ENCODE results near the gene MICAL2.

MICAL2 gene

DNA sequence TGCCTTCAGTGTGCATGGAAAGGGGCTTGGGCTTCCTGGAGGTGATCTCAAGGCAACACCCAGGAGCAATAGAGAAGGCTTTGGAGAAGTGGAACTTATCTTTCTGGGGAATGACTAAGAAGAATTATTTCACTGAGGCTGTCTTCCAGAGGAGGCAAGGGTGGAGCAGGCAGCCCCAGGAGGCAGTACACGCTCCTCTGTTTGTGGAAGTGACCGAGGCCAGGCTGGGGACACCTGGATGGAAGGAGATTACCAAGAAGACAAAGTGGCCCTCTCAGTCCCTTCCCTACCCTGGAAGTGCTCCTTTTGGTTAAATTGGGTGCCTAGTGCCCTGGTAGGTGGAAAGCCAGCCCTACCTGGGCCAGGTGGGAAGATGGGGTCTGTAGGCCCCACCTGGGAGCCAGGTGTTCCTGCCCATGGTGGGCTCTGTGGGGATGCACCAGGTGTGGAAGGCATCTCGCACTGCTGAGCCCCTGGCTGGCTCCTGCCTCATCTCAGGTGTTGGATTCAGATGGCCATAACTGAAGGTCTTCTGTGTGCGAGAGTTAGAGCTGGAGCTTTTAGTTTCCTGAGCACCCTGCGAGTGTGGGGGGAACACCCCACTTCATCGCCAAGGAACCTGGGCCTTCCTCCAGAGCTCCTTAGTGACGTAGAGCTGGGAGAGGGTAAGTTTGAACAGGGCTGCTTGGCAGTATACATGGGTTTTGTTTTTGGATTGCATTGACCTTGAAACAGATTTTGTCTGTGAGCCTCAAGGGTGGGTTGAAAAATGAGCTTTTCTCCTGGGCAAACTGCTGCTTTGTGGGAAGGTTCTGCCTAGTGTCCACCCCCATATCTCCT is 46.1 kb downstream of the MICAL2 start:
- no peak for DNase-seq (ENCODE audit: low spot score)

DNA sequence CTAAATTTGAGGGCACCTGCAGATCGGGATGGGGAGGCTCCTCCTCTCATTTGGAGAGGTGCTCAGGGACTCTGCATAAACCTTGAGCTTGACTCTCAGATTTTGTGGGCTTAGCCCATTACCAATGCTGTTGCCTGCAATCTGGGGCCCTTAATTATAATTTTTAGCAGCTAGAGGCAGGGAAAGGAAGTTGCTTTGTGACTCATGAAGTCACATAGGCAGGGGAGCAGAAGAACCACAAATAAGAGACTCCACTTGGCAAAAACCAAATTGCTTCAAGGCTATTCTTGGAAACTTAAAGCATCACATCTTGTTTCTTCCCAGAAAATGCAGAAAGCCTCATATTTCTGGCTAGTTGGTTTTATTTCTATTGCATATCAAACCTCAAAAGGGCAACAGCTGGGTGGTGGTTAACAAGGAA is 46.9 kb downstream of the MICAL2 start:
- peak; percentile 84 for DNase-seq (ENCODE audit: low spot score)

DNA sequence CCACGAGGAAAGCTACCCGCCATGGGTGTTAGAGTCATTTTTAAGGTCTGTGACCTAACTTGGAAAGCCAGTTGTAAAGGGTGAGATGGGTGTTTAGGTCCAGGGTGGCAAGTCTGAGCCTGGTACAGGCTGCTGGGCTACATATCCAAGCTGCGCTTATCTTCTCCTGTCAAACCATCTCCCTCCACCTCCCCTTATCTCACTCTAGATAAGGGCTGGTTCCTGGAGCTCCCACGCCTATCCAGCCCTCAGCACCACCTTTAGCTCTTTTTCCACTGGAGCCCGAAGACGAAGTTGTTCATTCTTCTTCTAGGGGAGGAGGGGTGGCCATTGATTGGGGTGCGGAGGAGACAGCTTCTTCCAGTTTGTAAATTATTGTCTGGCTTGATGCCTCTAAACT is 48.5 kb downstream of the MICAL2 start:
- no peak for DNase-seq (ENCODE audit: low spot score)

DNA sequence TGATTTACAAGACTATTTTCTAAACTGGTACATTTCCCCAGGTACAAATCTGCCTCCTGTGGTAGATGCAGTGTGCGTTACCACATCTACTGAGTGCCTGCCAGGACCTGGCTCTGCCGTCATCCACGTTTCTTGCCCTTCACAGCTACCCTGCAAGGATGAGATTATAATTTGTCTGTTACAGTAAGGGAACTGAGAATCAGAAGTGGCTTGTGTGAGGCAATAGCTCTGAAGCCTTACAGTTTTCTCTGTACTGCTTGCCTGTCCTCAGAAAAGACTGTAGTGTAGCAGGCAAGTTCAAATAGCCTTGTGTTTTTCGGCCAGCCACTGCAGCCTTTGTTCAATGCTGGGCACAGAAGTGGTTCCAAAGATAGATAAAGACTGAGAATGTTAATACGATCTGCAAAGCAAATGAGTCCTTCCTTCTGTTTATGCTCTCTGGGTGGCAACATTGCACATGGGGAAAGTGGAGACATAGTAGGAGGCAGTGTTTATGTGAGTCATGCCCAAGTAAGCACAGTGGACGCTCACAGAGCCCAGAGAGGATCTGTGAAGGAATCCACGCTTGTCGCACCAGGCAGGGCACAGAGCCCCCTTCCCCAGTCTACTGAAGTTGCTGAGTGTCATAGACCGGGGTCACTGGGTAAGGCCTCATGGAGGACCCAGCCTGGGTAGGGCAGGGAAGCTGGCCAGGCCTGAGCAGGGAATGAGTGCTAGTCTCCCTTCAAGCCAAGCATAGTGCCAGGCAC is 49.1 kb downstream of the MICAL2 start:
- peak; percentile 88 for DNase-seq (ENCODE audit: low spot score)

DNA sequence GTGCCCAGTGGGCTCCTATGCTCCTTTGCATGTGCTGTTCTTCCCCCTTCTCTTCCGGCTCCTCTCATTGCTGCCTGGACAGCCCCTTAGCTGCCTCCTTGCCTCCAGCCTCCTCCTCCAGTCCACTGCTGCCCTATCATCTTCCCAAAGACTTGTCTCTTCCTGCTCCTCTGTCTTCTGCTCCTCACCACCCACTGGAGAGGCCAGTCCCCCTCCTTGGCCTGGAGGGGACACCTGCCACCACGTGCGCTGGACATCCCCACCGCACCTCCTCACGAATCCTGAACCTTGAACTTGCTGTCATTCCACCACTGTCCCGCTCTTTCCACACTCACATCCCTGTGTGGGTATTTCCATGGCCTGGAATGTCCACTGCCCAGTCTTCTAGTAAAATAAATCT is 49.8 kb downstream of the MICAL2 start:
- no peak for DNase-seq (ENCODE audit: low spot score)

DNA sequence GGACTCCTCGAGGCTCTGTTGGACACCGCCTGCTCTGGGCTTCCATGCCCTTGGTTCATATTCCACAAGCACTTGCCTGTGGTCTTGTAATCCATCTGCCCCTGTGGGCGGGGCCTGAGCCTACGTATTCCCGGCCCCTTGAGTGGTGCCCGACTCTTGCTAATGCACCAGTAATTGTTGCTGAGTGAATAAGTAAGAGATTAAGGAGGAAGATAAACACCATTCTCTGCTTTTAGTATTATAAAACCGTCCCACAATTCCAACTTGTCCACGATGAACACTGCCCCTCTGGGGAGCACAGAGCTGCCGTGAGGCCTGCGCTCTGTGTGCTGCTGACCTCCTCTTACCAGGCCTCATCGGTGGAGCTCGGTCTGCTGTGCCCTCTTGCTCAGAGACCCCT is 50.3 kb downstream of the MICAL2 start:
- DNase-seq (ENCODE audit: low spot score): no peak

DNA sequence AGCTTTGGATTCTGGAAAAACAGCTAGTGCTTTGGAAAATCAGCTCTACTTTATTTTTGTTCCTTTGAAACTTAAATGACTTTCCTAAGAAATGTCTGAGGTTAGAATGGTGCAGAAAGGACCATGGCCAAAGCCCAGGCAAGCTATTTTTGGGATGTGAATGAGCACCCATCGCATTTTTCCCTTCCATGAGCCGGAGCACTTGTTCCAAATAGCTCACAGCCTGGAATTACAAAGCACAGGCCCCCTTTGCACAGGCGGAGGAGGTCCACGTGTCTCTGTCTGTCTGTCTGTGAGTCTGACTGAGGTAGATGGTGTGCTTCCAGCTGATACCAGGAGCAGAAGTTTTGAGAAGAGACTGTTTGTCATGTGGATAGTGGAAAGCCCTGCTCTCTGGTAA is 50.7 kb downstream of the MICAL2 start:
- no peak for DNase-seq (ENCODE audit: low spot score)

DNA sequence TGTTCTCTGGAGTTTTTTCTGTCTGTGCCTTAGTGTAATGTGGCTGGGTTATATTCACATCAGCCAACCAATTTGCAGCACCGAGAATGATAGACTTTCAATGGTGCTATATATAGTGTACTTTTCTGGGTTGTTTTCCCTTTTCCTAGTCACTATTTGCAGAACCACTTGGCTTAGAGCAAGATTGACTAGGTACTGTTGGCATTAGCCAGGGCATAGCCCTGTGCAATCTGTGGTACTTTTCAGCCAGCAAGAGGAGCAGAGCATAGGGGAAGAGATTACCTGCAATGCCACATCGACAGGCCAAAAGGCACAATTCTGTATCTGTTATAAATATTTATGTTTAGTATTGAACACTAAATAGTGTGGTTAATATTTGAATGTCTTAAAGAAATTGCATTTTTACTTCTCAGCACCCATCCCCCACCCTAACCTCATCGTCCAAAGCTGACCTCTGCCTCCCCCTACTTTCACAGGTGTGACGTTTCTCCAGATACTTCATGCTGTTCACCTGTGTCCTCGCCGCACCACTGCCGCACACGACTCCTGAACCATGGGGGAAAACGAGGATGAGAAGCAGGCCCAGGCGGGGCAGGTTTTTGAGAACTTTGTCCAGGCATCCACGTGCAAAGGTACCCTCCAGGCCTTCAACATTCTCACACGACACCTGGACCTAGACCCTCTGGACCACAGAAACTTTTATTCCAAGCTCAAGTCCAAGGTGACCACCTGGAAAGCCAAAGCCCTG is 51.4 kb downstream of the MICAL2 start:
- no peak for DNase-seq (ENCODE audit: low spot score)

DNA sequence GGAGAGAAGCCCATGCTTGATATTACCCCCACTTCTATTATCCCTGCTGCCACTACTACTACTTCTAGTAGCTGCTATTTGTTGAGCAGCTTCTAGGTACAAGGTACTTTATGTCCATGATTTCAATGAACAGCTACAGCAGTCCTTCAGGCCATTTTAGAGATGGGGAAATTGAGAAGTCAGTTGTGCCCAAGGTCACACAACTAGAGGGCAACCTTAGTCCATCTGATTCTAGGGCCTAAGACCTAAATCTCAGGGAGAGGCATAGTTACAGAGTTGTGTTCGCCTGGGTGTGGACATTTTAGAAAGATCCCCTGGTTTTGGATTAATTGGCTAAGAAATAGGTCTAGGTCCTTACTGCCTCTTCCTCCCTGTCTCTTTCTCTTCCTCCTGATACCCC is 52.3 kb downstream of the MICAL2 start:
- no peak for DNase-seq (ENCODE audit: low spot score)

DNA sequence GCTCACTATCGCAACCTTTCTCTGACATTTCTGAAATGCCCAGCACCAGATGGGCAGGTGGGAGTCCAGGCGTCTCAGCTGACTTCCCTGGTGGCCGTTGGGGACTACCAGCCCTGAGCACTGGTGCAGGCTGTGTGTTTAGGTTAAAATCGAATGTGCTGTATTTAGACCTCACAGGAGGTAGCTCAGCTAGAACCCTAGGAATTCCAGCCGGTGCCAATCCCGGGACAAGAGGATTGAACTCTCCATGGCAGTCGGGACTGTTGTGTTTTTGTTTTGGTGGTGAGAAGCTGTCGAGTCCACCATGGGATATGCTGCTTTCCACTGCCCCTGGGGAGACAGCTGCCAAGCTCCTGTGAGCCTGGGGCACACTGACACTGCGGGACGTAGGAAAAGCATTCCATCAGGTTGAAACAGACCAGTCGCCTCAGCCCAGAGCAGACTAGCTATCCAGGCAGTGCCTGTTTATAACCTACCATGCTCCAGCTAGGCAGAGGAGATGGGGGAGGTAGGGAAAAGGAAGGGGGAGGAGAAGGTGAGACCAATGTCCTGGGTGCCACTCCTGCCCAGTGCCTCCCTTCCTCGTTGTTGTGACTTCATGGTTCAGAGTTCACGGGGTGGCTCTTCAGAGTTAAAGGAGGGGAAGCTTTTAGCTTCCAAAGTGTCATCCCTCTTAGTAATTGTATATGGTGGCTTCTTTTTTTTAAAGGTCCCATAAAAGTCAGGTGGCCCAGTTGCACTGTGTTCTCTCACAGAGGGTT is 53.0 kb downstream of the MICAL2 start:
- peak; percentile 26 for DNase-seq (ENCODE audit: low spot score)

DNA sequence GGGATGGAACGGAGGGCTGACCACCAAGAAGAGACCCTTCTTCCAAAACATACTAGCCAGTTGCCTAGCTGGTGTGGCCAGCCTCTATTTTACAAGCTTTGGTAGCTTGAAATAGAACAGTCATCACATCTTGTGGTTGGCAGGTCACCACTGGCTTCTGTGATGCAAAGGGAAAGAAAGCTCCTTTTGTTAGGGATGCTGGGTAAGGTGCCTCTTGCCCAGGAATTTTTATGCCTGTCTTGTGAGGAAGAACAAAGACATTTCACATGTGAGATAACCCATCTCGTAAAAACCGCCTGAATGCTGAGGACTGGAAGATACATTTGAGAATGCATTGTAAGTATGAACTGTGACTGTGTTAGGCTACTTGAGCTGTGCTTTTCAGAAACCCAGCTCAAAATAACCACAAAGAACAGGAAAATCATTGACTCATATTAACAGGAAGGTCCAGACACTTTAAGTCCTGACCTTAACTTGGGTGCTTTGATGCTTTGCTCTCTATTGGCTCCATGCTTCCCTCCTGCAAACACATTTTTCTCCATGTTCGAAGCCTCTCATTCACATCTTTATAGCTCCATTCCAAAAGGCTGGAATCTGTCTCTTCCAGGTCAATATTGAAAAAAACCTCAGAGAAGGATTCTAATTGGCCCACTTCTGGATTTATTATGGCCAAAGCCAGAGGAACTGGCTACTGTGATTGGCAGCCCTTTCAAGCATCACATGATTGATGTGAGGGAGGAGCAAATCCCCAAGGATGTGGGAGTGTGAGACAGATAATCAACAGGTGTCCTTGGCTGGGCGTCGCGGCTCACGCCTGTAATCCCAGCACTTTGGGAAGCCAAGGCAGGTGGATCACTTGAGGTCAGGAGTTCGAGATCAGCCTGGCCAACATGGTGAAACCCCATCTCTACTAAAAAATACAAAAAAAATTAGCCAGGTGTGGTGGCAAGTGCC is 53.9 kb downstream of the MICAL2 start:
- DNase-seq (ENCODE audit: low spot score): peak; percentile 63

DNA sequence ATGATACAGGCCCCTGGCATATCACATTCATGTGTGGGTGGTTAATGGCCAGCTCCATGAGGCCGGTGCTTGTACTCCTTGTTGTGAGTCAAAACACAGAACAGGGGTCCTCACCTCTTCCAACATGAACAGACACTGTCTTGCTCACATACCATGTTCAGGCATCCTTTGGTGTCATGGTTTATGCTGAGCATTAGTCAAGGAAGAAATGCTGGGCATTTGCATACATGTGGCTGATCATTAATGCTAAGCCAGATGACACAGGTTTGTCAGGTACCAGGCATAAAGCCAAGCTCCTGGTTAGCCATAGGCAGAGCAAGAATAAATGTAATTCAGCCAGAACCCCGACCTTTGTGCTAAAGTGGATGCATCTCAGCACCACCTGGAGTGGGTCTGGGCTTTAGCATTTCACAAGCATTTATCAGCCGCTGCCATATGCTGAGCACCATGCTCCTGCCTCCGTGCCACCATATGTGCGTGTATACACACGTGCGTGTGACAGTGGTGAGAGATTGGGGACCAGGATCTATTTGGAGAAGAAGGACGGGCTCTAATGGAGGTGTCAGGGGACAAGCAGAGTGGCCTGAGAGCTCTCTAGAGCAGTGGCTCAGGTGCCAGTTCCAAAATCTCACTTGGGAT is 55.0 kb downstream of the MICAL2 start:
- no peak for DNase-seq (ENCODE audit: low spot score)

DNA sequence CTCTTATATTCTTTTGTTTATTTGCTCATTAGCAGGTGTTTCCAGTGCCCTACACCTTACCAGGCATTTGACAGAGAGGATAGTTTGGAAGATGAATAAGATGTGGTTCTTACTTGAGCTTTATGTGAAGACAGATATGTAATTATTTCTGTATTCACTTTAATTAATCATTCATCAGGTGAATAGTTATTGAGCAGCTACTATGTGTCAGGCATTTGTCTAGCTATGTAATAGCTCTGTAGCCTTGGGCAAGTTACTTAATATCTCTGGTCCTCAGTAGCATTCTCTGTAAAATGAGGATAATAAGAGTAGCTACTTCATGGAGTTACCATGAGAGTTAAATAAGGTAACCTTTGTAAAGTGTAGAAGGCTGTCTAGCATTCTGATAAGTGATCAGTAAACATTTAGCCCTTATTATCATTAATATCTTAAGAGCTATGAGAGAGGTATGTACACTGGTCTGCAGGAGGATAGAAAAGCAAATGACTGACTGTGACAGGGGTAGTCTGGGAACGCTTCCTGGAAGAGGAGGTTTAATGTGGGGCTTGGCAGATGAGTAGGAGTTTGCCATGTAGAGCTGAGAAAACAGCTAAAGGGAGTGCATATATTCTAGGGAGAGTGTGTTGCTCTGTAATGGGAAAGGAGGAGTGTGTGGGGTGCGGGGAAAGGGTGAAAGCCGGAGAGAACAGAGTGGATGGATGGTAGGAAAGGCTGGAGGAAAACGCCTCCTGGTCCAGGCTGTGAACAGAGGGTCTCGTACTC is 56.1 kb downstream of the MICAL2 start:
- DNase-seq (ENCODE audit: low spot score): no peak

DNA sequence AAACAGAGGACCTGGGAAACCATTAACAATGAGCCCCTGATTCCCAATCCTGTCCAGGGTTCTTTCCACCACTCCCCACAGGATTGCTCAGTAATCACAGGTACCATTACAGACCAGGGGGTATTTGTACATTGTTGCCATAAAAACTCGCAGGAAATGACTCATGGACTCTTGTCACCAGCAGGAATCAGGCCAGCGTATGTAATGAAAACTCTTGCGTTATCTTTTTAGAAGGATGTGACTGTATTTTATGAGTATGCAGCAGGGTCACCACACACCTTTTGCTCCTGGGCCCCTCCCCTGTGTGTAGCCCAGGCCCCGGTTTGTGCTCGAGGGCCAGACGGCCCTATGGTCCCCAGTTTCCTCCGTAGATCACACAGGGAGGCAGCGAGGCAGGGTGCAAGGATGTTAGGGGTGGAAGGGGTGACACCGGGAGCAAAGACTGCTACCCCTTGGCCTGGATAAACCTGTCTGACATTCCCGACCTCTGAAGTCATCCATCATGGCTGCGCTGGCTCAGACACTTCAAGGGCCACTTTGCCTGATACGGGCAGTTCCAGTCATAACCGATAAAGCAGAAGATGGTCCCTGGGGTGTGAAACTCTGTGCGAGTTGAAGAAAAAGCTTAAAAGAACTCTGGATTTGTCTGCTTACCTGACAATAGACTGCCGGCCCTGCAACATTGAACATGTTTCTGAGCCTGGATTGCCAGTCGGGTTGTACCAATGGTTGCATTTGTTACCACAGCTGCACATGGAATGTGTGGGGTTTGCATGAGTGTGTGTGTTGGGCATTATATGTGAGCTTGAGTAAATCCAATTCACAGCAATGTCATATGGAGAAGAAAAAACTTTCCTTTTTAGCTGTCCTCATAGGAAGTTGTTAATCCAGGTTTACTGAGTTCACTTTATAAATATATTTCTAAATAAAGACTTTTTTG is 56.9 kb downstream of the MICAL2 start:
- DNase-seq (ENCODE audit: low spot score): peak; percentile 41

DNA sequence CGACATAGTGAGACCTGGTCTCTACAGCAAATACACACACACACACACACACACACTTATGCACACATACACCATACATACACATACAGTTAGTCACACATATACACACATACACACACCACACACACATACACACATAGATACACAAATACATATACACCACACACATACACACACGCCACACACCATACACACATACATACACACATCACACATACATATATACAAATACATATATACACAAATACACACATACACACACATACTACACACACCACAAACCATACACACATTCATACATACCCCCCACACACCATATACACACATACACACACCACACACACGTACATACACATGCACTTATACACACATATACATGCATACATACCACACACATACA is 57.7 kb downstream of the MICAL2 start:
- DNase-seq (ENCODE audit: low spot score): no peak

DNA sequence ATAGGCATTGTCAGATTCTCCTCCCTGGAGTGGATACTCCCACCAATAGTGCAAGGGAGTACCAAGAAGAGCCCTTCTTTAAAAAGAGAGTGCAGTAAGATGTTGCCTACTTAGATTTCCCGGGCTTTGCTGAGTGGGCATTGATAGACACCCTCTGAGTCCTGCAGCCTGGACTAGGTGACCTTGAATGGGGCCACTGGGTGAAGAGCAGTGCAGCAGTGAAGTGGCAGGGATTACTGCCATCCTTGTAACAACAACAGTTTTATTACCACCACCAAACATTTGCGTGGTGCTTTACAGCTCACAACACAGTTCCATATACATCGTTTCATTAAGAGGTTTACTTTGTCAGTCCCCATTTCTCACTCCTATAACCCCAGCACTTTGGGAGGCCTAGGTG is 59.4 kb downstream of the MICAL2 start:
- DNase-seq (ENCODE audit: low spot score): no peak

DNA sequence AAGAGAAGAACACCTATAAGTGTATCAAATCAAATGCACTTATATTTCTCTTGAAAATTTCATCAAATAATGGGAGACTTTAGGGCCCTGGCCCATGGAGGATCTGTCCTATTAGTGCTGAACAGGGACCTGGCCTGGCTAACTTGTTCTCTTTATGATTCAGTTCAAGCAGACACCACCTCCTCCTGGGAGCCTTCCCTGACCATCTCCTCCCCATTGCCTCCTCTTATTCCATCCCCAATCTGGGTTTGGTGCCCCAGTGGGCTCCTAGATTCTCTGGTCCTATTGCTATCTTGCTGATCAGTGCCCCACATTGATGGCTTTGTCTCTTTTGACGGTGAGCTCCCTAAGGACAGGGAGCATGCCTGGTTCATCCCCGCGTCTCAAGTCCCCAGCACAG is 60.1 kb downstream of the MICAL2 start:
- no peak for DNase-seq (ENCODE audit: low spot score)

DNA sequence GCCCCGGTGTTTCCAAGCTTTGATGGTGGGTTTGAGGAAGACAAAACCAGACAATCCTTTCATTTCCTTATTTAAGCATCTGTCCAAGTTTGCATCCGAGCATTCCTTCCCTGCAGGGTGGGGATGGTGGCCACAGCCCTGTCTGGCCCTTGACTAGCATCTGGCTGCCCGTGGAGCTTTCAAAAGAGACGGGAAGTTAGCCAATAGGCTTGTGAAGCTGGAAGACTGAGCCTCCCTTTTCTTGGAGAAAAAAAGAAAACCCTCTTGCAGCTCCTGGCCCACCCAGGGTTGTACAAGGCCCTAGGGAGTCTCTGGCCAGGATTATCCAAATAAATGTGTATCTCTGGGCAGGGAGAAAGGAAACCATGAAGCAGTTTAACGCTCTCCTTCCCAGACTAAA is 60.6 kb downstream of the MICAL2 start:
- peak; percentile 78 for DNase-seq (ENCODE audit: low spot score)
